Measurements from ENCODE around the gene MAP3K14. TPM values are rescaled to one million over a fixed set of nuclear protein-coding genes. Genes with fewer than 3 reads are reported as not detected.

Gene MAP3K14
- total RNA-seq, 1 experiment from 2014 or later, result 10.0 TPM

DNA sequence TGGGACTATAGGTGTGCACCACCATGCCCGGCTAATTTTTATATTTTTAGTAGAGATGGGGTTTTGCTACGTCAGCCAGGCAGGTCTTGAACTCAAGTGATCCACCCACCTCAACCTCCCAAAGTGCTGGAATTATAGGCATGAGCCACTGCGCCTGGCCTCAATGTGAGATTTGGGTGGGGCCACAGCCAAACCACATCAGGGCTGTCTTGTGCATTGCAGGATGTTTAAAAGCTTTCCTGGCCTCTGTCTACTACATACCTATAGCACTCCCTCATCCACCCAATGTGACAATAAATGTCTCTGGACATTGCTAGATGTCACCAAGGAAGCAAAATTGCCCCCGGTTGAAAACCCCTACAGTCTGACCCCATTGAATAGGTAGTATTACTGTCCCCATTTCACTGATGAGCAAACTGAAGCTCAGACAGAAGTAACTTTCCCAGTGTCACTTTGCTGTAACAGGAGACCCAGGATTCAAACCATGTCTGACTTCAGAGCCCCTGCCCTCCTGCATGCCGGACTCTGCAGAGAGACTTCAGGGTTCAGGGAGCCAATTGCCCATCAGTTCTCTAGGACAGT is 3.6 kb upstream of the MAP3K14 start:
- peaks cover 25% of the 10 kb centered on the region for H3K4me1 Mint-ChIP-seq (ENCODE audit: low read depth, unreplicated experiment)

DNA sequence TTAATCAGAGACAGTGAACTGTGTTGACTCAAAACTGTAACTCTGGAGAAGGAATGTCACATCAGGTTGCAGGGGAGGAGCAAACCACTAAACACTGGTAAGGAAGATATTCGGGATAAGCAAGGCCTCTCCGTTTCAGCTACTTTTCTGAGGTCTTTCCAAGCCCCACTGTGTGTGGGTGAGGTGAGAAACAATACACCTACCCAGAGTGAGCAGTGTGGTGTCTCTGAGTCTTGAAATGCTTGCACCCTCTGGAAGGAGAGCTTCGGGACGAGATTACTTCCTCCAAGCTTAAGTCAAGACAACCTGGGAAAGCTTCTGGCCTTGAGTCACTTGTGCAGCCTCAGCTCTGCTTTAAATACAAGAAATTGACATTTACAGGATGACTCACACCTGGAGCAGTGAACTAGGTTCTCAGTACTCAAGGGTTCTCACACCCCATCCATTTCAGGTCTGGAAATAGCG is 2.5 kb upstream of the MAP3K14 start:
- no peaks in the 10 kb centered on the region for H3K9me3 ChIP-seq
- BruUV-seq (replicated peaks), result no TSS peak
- H3K4me3 Mint-ChIP-seq (ENCODE audit: unreplicated experiment), result peak overlapping the region; percentile 6

More for the DNA sequence above, 3.6 kb upstream of the MAP3K14 start:
- peaks cover 19% of the 10 kb centered on the region for H3K4me1 ChIP-seq
- Mint-ChIP-seq H3K36me3 (ENCODE audit: insufficient read depth, unreplicated experiment) (peaks cover 13% of the 10 kb centered on the region), H3K27ac (ENCODE audit: unreplicated experiment) (peak overlapping the region; percentile 77), H3K27me3 (ENCODE audit: insufficient read depth, unreplicated experiment) (no peaks in the 10 kb centered on the region), H3K9me3 (ENCODE audit: unreplicated experiment) (no peaks in the 10 kb centered on the region), H3K4me3 (ENCODE audit: unreplicated experiment) (no peak overlapping the region)
- intact Hi-C loops (cut with micrococcal nuclease; ENCODE audit: unreplicated experiment), result no loop called here
- ChIA-PET CTCF (no interaction called here), POLR2A (no interaction called here)
- no peaks in the 10 kb centered on the region for H3K9me3 ChIP-seq
- no peak for DNase-seq
- TF ChIP-seq, protein P1, sequence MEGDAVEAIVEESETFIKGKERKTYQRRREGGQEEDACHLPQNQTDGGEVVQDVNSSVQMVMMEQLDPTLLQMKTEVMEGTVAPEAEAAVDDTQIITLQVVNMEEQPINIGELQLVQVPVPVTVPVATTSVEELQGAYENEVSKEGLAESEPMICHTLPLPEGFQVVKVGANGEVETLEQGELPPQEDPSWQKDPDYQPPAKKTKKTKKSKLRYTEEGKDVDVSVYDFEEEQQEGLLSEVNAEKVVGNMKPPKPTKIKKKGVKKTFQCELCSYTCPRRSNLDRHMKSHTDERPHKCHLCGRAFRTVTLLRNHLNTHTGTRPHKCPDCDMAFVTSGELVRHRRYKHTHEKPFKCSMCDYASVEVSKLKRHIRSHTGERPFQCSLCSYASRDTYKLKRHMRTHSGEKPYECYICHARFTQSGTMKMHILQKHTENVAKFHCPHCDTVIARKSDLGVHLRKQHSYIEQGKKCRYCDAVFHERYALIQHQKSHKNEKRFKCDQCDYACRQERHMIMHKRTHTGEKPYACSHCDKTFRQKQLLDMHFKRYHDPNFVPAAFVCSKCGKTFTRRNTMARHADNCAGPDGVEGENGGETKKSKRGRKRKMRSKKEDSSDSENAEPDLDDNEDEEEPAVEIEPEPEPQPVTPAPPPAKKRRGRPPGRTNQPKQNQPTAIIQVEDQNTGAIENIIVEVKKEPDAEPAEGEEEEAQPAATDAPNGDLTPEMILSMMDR (IDR thresholded peaks at IDR 0.05; ENCODE audit: insufficient read depth in 1 of 2, low read depth in 1 of 2, low read length in 1 of 2, severe bottlenecking in 1 of 2, unreplicated experiment in 1 of 2), result no peak
- H3K27me3 ChIP-seq (replicated peaks; ENCODE audit: control insufficient read depth, insufficient read depth, low read length), result no peaks in the 10 kb centered on the region
- H3K36me3 ChIP-seq (ENCODE audit: control insufficient read depth, insufficient read depth, low read length), result no peaks in the 10 kb centered on the region
- no peak overlapping the region for H3K4me3 ChIP-seq (ENCODE audit: low read depth, low read length)
- no TSS peak for BruUV-seq (replicated peaks)

DNA sequence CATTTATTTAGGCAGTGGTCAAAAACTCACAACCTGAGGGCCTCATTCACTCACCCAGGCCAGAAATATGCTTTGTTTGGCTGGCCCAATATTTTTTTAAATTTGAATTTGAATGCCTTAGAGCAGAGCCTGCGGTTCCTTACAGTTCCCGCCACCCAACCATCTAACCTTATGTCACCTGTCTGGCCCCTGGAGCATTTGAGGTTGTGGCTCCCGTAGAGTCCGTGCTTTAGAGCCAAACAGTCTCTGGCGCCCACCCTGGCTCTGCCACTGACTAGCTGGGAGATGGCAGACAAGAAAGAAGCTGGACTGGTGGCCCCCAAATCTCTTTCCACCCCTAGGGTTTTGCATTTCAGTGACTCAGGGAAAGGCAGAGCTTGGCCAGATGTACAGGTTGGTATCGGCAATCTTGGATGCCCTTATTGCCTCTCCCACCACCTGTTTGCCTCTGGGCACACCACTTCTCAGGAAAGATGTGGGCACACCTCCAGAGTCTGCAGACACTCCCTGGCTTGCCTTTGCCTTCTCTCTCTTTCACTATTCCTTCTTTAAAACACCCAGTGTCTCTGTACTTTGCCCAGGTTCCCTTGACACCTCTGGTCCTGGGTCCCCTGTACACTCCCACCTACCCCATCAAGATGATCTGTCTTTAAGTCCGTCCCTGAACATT is 1.9 kb upstream of the MAP3K14 start:
- Histone ChIP-seq H3K4me1 (peaks cover 25% of the 10 kb centered on the region), H3K27me3 (replicated peaks; ENCODE audit: control insufficient read depth, insufficient read depth, low read length) (no peaks in the 10 kb centered on the region), H3K36me3 (ENCODE audit: control insufficient read depth, insufficient read depth, low read length) (no peaks in the 10 kb centered on the region), H3K9me3 (no peaks in the 10 kb centered on the region), H3K4me3 (ENCODE audit: low read depth, low read length) (no peak overlapping the region)
- Mint-ChIP-seq H3K27ac (ENCODE audit: unreplicated experiment) (no peak overlapping the region), H3K27me3 (ENCODE audit: insufficient read depth, unreplicated experiment) (no peaks in the 10 kb centered on the region), H3K36me3 (ENCODE audit: insufficient read depth, unreplicated experiment) (peaks cover 13% of the 10 kb centered on the region), H3K4me1 (ENCODE audit: low read depth, unreplicated experiment) (peaks cover 38% of the 10 kb centered on the region), H3K4me3 (ENCODE audit: unreplicated experiment) (peak overlapping the region; percentile 6), H3K9me3 (ENCODE audit: unreplicated experiment) (no peaks in the 10 kb centered on the region)
- DNase-seq, result no peak
- intact Hi-C loops (cut with micrococcal nuclease; ENCODE audit: unreplicated experiment), result no loop called here
- TF ChIP-seq, protein P1 (IDR thresholded peaks at IDR 0.05; ENCODE audit: insufficient read depth in 1 of 2, low read depth in 1 of 2, low read length in 1 of 2, severe bottlenecking in 1 of 2, unreplicated experiment in 1 of 2), result no peak
- ChIA-PET CTCF (no interaction called here), POLR2A (no interaction called here)
- no TSS peak for BruUV-seq (replicated peaks)

More for the DNA sequence above, 2.5 kb upstream of the MAP3K14 start:
- Histone ChIP-seq H3K36me3 (ENCODE audit: control insufficient read depth, insufficient read depth, low read length) (no peaks in the 10 kb centered on the region), H3K4me1 (peaks cover 25% of the 10 kb centered on the region), H3K4me3 (ENCODE audit: low read depth, low read length) (no peak overlapping the region), H3K27me3 (replicated peaks; ENCODE audit: control insufficient read depth, insufficient read depth, low read length) (no peaks in the 10 kb centered on the region)
- H3K27me3 Mint-ChIP-seq (ENCODE audit: insufficient read depth, unreplicated experiment), result no peaks in the 10 kb centered on the region
- H3K9me3 Mint-ChIP-seq (ENCODE audit: unreplicated experiment), result no peaks in the 10 kb centered on the region
- peaks cover 36% of the 10 kb centered on the region for H3K4me1 Mint-ChIP-seq (ENCODE audit: low read depth, unreplicated experiment)
- ChIA-PET CTCF (interaction anchor here (0.6 kb wide), 1 partner anchor 13 kb away, joined by 3 read pairs; no protein-coding TSS in a partner anchor), POLR2A (interaction anchor here (0.6 kb wide), 2 partner anchors 83 to 91 kb away, joined by 3 to 4 read pairs; no protein-coding TSS in a partner anchor)
- no peak overlapping the region for H3K27ac Mint-ChIP-seq (ENCODE audit: unreplicated experiment)
- peaks cover 13% of the 10 kb centered on the region for H3K36me3 Mint-ChIP-seq (ENCODE audit: insufficient read depth, unreplicated experiment)
- intact Hi-C loops (cut with micrococcal nuclease; ENCODE audit: unreplicated experiment), result no loop called here
- no peak for DNase-seq
- TF ChIP-seq, protein P1 (IDR thresholded peaks at IDR 0.05; ENCODE audit: insufficient read depth in 1 of 2, low read depth in 1 of 2, low read length in 1 of 2, severe bottlenecking in 1 of 2, unreplicated experiment in 1 of 2), result no peak

All from Caco-2 (cell line).